Mesothelial cell of epicardium (in vitro differentiated cells): ENCODE data around the gene IRGC. TPM values are rescaled to one million over a fixed set of nuclear protein-coding genes. Genes with fewer than 3 reads are reported as not detected.
A peak's percentile ranks its signal among the peaks of the same experiment; 100 is the strongest.

Experiments used
- DNase-seq, 2 experiments: peaks; one replicate each; pipeline ENCODE4 v3.0.0; 2021; ENCODE audit warnings: low spot score in 2 of 2; ENCODE audit not compliant: unreplicated experiment in 2 of 2
- H3K27ac Mint-ChIP-seq: 2 replicates; pipeline ENCODE4 v1.8.0; 2021; ENCODE audit warnings: mixed read lengths
- H3K27me3 Mint-ChIP-seq: 2 replicates; pipeline ENCODE4 v1.8.0; 2021; ENCODE audit warnings: low read depth, mixed read lengths
- H3K36me3 Mint-ChIP-seq: 2 replicates; pipeline ENCODE4 v1.8.0; 2021; ENCODE audit warnings: mixed read lengths
- H3K4me1 Mint-ChIP-seq: 2 replicates; pipeline ENCODE4 v1.8.0; 2021; ENCODE audit warnings: mixed read lengths
- H3K4me3 Mint-ChIP-seq: 2 replicates; pipeline ENCODE4 v1.8.0; 2021; ENCODE audit warnings: mild to moderate bottlenecking, moderate library complexity, mixed read lengths
- H3K9me3 Mint-ChIP-seq: 2 replicates; pipeline ENCODE4 v1.8.0; 2021; ENCODE audit warnings: mixed read lengths
- CTCF ChIP-seq: fragments of 200-600 bp; sonication (generic); IDR thresholded peaks from one replicate; pipeline ENCODE4 v1.5.0; 2021; ENCODE audit warnings: antibody characterized with exemption; ENCODE audit not compliant: unreplicated experiment
- total RNA-seq: library from RNA; stranded (reverse); gene quantifications from 3 replicates; pipeline ENCODE4 v1.2.1, GENCODE V29; 2021

Gene IRGC
- total RNA-seq, 1 donor from 2014 or later: not detected

GRCh38 chr19:43700395-43701000, 15.4 kb upstream of the IRGC start:
- Mint-ChIP-seq H3K36me3 (no peaks in the 10 kb centered on the region), H3K27ac (peak overlapping the region; percentile 79), H3K9me3 (no peaks in the 10 kb centered on the region), H3K27me3 (peaks cover 33% of the 10 kb centered on the region), H3K4me3 (no peak overlapping the region), H3K4me1 (peaks cover 30% of the 10 kb centered on the region)
- DNase-seq: no peak
- TF ChIP-seq CTCF: no peak

DNA sequence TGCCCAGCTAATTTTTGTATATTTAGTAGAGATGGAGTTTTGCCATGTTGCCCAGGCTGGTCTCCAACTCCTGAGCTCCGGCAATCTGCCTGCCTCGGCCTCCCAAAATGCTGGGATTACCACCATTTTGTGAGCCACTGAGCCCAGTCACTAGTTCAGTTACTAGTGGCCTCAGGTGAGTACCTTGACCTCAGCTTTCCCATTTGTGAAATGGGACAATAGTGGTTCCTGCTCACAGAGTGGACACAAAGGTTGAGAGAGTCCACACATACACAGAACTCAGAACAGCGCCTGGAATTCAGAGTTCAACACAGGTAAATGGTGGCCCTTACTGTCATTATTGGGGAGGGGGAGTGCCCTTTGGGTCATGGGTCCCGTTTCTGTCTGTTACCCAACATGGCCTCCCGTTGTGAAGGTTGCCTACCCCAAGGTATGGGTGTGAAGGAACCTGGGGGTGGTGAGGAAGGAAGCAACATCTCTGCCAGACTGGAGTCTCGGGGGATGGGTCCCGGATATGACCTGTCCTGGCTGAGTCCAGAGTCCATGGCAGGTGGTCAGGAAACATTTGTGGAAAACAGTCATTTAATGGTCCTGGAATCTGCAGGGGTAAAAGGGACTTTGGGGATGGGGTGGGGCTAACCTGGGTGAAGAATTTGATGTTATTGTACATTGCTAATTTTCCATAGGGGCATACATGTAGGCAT, 11.7 kb upstream of the IRGC start:
- Mint-ChIP-seq H3K27me3 (peaks cover 15% of the 10 kb centered on the region), H3K4me1 (peaks cover 30% of the 10 kb centered on the region), H3K9me3 (peaks cover 5% of the 10 kb centered on the region), H3K4me3 (no peak overlapping the region), H3K27ac (no peak overlapping the region), H3K36me3 (no peaks in the 10 kb centered on the region)
- DNase-seq: no peak
- TF ChIP-seq CTCF: no peak

GRCh38 chr19:43705729-43706128, 10.1 kb upstream of the IRGC start:
- Mint-ChIP-seq H3K9me3 (peaks cover 7% of the 10 kb centered on the region), H3K4me3 (no peak overlapping the region), H3K27ac (no peak overlapping the region), H3K4me1 (peaks cover 18% of the 10 kb centered on the region), H3K27me3 (peaks cover 12% of the 10 kb centered on the region), H3K36me3 (no peaks in the 10 kb centered on the region)
- no peak for DNase-seq
- TF ChIP-seq CTCF: no peak

DNA sequence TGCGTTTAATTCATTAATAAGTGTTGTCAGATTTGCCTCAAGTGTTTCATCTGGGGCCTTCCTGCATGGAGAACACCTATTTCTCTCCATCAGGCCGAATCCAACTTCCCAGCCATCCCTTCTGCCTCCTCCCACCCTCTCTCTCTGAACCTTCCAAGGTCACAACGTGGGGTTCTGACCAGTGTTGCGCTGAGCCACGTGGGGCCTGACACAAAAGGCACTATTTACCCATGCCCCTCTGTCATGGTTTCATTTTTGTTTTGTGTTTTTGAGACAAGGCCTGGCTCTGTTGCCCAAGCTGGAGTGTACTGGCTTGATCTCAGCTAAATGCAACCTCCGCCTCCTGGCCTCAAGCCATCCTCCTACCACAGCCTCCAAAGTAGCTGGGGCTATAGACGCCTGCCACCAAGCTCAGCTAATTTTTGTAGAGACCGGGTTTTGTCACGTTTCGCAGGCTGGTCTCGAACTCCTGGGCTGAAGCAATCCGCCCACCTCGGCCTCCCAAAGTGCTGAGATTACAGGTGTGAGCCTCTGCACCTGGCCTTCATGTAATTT, 8.6 kb upstream of the IRGC start:
- TF ChIP-seq CTCF: no peak
- peaks cover 9% of the 10 kb centered on the region for H3K4me1 Mint-ChIP-seq

DNA sequence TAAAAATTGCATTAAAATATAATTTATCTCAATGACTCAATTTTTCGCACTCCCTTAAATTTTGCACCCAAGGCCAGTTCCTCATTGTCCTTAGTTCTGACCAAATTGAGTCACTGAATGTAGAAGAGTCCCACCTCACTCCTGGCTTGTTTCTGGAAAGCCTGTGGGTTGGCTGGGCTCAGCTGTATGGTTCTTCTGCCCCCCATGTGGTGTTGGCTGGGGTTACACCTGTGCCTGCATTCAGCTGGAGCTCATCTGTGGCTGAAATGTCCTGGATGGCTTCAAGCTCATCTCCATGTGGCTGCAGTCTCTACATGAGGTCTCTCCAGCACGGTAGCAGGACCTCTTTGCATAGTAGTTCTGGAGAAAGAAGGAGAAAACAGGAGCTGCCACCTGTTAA, 7.2 kb upstream of the IRGC start:
- Mint-ChIP-seq H3K4me1 (no peaks in the 10 kb centered on the region), H3K4me3 (no peak overlapping the region), H3K27ac (no peak overlapping the region)

More for the DNA sequence above, 8.6 kb upstream of the IRGC start:
- peaks cover 19% of the 10 kb centered on the region for H3K27me3 Mint-ChIP-seq
- no peak overlapping the region for H3K27ac Mint-ChIP-seq
- no peaks in the 10 kb centered on the region for H3K36me3 Mint-ChIP-seq
- DNase-seq: no peak
- H3K4me3 Mint-ChIP-seq: no peak overlapping the region
- H3K9me3 Mint-ChIP-seq: peaks cover 7% of the 10 kb centered on the region

More for the DNA sequence above, 7.2 kb upstream of the IRGC start:
- H3K27me3 Mint-ChIP-seq: peaks cover 28% of the 10 kb centered on the region
- H3K9me3 Mint-ChIP-seq: peaks cover 7% of the 10 kb centered on the region
- H3K36me3 Mint-ChIP-seq: no peaks in the 10 kb centered on the region
- DNase-seq: no peak
- no peak for TF ChIP-seq CTCF
